Bronchial epithelial cell (primary cell): ENCODE results near the gene UVSSA. TPM values are rescaled to one million over a fixed set of nuclear protein-coding genes. Genes with fewer than 3 reads are reported as not detected.
"Not testable (repeated sequence)": the region's sequence is repeated elsewhere in the genome, so short reads cannot be mapped to it uniquely, and the experiment has no call there.

ENCODE experiments used
- DNase-seq: peaks from one replicate; pipeline ENCODE4 v3.0.0-alpha.2; 2010; ENCODE audit warnings: low read depth
- FAIRE-seq: peaks from 2 replicates; lab custom pipeline; 2011; peaks lifted over from hg19 to GRCh38; lab: Jason Lieb, UNC
- H3K27me3 ChIP-seq: 2 replicates; pipeline ENCODE4 v1.5.1; 2011; ENCODE audit warnings: low read length; ENCODE audit not compliant: control insufficient read depth, insufficient read depth
- H3K36me3 ChIP-seq: 2 replicates; pipeline ENCODE4 v1.5.1; 2011; ENCODE audit warnings: low read length; ENCODE audit not compliant: control insufficient read depth, insufficient read depth
- H3K4me3 ChIP-seq: 2 replicates; pipeline ENCODE4 v1.5.1; 2011; ENCODE audit warnings: mild to moderate bottlenecking, low read depth, low read length, control low read depth
- total RNA-seq: library from RNA; depleted of rRNA; stranded (reverse); fragments of >200 nt; gene quantifications from 2 replicates; pipeline ENCODE4 v1.2.1, GENCODE V29; 2014
- TF ChIP-seq, protein P1 (sequence below): IDR thresholded peaks from 2 replicates; pipeline ENCODE4 v1.5.1; 2011; ENCODE audit warnings: mild to moderate bottlenecking, moderate library complexity, low read length, control low read depth, inconsistent platforms; ENCODE audit not compliant: insufficient read depth, severe bottlenecking

UVSSA gene
- total RNA-seq, 1 donor from 2014 or later: 8.2 TPM

DNA sequence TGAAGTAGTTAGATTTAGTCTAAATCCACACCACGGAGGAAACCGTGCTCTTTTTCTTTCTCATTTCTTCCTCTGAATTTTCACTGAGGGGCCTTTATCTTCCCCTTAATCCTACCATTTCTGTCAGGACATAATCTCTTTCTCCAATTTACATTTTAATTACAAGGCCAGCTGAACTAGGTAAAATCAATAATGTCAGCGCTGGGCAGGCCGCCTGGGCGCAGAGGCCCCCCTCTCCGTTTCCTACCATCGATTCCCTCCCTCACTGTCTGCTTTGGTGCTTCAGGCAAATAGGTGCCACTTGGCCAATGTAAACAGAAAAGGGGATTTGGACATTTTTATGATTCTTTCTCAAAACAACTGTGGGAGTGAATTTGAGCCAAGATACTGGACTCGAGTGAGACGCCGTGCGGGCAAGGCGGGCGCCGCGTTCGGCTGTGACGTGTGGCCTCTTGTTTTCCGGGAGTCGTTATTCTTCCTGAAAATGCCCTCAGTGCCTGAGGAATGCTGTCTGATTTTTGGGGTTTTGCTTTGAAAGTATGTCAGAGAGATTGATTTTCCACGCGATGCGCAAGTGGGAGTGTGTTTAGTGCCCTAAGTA lies 22.6 kb downstream of the UVSSA start:
- FAIRE-seq (no peak), DNase-seq (no peak)
- no peaks in the 10 kb centered on the region for H3K36me3 ChIP-seq
- TF ChIP-seq, protein P1, sequence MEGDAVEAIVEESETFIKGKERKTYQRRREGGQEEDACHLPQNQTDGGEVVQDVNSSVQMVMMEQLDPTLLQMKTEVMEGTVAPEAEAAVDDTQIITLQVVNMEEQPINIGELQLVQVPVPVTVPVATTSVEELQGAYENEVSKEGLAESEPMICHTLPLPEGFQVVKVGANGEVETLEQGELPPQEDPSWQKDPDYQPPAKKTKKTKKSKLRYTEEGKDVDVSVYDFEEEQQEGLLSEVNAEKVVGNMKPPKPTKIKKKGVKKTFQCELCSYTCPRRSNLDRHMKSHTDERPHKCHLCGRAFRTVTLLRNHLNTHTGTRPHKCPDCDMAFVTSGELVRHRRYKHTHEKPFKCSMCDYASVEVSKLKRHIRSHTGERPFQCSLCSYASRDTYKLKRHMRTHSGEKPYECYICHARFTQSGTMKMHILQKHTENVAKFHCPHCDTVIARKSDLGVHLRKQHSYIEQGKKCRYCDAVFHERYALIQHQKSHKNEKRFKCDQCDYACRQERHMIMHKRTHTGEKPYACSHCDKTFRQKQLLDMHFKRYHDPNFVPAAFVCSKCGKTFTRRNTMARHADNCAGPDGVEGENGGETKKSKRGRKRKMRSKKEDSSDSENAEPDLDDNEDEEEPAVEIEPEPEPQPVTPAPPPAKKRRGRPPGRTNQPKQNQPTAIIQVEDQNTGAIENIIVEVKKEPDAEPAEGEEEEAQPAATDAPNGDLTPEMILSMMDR: no peak
- no peak overlapping the region for H3K4me3 ChIP-seq
- no peaks in the 10 kb centered on the region for H3K27me3 ChIP-seq

DNA sequence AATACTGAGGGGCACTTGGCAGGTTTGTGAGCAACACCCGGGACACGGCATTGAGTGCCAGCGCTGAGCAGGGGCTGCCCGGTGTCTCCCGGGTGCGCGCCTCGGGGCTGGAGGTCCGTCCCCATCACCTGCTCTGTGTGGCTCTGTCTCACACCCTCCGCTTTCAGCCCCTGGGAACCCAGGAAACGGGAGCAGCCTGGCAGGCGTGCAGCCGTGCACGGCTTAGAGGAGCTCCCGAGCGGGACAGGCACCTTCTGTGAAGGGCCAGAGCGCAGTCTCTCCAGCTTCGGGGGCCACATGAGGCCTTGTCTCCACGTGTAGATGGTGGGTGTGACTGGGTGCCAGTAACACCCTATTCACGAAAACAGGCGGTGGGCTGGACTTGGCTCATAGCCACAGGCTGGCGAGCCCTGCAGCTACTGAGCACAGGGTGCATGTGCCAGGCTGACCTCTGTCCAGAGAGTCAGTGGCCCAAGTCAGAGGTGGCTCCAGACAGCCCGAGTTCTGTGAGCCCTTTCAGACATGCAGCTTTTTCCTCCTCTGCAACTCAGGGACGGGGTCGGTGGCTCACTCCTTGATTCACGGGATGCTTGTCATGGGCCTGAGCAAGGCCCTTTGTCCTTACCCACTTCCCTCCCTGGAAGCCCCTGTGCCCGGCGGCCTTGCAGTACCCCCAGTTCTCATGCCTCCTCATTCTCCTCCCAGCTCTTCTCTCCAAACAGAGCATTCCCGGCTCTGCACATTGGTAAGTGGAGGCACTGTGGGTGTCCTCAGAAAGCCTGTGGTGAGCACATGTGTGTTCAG lies 23.5 kb downstream of the UVSSA start:
- H3K36me3 ChIP-seq: peaks cover 1% of the 10 kb centered on the region
- FAIRE-seq (no peak), DNase-seq (no peak)

DNA sequence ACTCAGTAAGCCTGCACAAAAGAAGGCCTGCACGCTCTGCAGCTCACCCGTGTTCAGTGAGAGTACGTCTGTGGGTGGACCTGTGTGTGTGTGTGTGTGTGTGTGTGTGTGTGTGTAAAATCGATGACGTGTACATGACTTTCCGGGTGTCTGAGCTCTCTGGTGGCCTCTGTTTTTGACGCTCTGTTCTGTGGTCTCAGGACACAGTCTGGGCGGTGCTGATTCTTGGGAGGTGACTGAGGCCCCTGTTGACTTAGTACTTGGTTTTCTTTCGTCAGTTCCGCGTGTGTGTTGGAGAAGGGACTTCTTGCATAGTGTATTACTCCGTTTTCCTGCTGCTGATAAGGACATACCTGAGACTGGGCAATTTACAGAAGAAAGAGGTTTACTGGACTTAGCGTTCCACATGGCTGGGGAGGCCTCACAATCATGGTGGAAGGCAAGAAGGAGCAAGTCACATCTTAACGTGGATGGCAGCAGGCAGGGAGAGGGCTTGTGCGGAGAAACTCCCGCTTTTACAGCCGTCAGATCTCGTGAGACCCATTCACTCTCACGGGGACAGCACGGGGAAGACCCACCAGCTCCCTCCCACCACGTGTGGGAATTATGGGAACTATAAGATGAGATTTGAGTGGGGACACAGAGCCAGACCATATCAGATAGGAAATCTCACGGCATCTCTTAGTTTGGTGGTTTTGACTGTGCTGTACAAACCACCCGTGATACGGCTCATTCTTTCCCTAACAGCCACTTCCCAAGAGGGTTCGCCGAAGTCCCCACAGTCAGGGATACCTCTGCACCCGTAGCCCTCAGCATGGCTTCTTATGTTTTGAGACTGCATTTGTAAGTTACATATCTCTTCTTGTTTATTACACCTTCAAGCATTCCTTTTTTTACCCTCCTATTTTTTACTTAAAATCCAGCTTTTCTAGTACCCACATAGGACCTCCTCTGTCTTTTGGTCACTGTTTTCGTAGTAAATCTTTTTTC lies 24.5 kb downstream of the UVSSA start:
- DNase-seq: no peak
- peaks cover 1% of the 10 kb centered on the region for H3K36me3 ChIP-seq

More for the DNA sequence above, 23.5 kb downstream of the UVSSA start:
- H3K27me3 ChIP-seq: no peaks in the 10 kb centered on the region
- TF ChIP-seq, protein P1: no peak
- H3K4me3 ChIP-seq: no peak overlapping the region

DNA sequence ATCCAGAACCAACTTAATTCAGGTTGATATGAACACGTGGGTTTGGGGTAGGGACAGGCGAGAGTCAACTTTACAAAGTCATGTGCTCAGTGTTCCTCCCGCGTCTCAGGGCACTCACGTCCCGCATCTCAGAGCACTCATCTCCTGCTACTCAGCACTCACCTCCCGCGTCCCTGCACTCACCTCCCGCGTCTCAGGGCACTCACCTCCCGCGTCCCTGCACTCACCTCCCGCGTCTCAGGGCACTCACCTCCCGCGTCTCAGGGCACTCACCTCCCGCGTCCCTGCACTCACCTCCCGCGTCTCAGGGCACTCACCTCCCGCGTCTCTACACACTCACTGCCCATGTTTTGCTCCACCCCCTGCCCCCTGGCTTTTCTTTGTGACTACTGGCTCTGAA lies 25.6 kb downstream of the UVSSA start:
- not testable (repeated sequence) for FAIRE-seq, H3K36me3 ChIP-seq, H3K27me3 ChIP-seq, H3K4me3 ChIP-seq, DNase-seq

More for the DNA sequence above, 24.5 kb downstream of the UVSSA start:
- Histone ChIP-seq H3K27me3 (no peaks in the 10 kb centered on the region), H3K4me3 (no peak overlapping the region)
- TF ChIP-seq, protein P1: no peak
- peak; percentile 7 for FAIRE-seq

DNA sequence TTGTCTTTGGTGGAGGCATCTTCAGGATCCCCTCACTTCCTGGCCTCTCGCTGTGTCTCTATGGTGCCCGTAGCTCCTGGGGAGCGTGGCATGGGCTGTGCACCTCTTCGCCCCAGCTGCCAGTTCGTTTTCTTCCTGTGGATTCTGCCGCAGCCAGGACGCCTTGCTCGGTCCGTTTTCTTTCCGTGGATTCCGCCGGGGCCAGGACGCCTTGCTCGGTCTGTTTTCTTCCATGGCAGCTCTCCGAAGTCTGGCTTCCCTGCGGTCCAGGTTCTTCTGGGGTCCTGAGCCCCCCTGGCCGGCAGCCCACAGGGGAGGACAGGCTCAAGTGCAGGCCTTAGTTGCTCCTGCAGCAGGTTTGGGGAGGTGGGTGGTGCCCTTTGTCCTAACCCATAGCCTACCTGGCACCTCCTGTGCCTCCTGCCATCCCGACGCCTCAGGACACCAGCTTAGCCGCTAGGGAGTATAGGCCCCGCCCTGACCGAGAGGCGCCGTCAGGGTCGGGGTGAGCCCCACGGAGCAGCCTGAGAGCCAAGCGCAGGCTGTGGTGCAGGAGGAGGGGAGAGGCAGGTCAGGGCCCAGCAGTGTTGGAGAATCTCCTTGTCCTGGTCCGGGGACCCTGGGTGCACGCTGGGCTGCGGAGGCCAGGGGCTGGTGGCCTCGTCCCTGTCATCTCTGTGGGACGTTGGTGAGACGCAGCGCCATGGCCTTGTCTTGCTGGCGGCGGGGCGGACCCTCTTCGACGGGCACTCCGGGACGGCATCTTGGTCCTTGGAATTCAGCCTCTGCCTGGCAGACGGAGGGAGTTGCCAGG lies 27.1 kb downstream of the UVSSA start:
- FAIRE-seq (no peak), DNase-seq (no peak)
- no peak overlapping the region for H3K4me3 ChIP-seq
- no peaks in the 10 kb centered on the region for H3K27me3 ChIP-seq
- H3K36me3 ChIP-seq: peaks cover 1% of the 10 kb centered on the region
- TF ChIP-seq, protein P1: no peak
